Esophagus muscularis mucosa (tissue), 4 donors: ENCODE data around the gene ITPRID2. TPM values are rescaled to one million over a fixed set of nuclear protein-coding genes. Genes with fewer than 3 reads are reported as not detected.
A peak's percentile ranks its signal among the peaks of the same experiment; 100 is the strongest.

Experiments used
- DNase-seq: peaks from one replicate; pipeline ENCODE4 v3.0.0-alpha.2; 2017; ENCODE audit errors: extremely low spot score
- H3K27ac ChIP-seq, 4 donors: fragments of 200-600 bp; sonication (generic); replicated peaks in 1 of 4; 1 replicate in 3 of 4; 2 replicates in 1 of 4; pipeline ENCODE4 v1.5.1; 2016 to 2019; ENCODE audit warnings: mild to moderate bottlenecking in 1 of 4
- H3K27me3 ChIP-seq, 4 donors: fragments of 200-600 bp; sonication (generic); one replicate each; pipeline versions ENCODE4 v1.5.1 to v1.6.0; 2016 to 2019
- H3K36me3 ChIP-seq, 4 donors: fragments of 200-600 bp; sonication (generic); one replicate each; pipeline ENCODE4 v1.5.1; 2016 to 2019
- H3K4me1 ChIP-seq, 4 donors: fragments of 200-600 bp; sonication (generic); one replicate each; pipeline ENCODE4 v1.5.1; 2016 to 2019
- H3K4me3 ChIP-seq, 4 donors: fragments of 200-600 bp; sonication (generic); 1 replicate in 2 of 4; 2 replicates in 2 of 4; pipeline ENCODE4 v1.5.1; 2016 to 2019; ENCODE audit warnings: mild to moderate bottlenecking in 4 of 4, moderate library complexity in 1 of 4
- H3K9me3 ChIP-seq, 4 donors: fragments of 200-600 bp; sonication (generic); 1 replicate in 3 of 4; 2 replicates in 1 of 4; pipeline ENCODE4 v1.5.1; 2016 to 2019
- CTCF ChIP-seq, 3 experiments: fragments of 200-600 bp in 2 of 3; fragments of 450-650 bp in 1 of 3; sonication (generic) in 2 of 3; IDR thresholded peaks; one replicate each; pipeline ENCODE4 v1.5.1; 2017 to 2019; ENCODE audit warnings: antibody characterized with exemption in 3 of 3, mild to moderate bottlenecking in 2 of 3, moderate library complexity in 1 of 3
- EP300 ChIP-seq: sonication (generic); formaldehyde crosslinking; IDR thresholded peaks from one replicate; pipeline ENCODE4 v1.6.1; 2017; ENCODE audit warnings: antibody characterized with exemption
- POLR2A ChIP-seq: fragments of 450-650 bp; IDR thresholded peaks from one replicate; pipeline ENCODE4 v1.6.1; 2017; ENCODE audit warnings: antibody characterized with exemption, moderate library complexity, mild to moderate bottlenecking, low read depth
- POLR2AphosphoS5 ChIP-seq, 2 donors: sonication (generic); formaldehyde crosslinking; IDR thresholded peaks; one replicate each; pipeline ENCODE4 v1.6.1; 2017; ENCODE audit warnings: antibody characterized with exemption in 2 of 2
- WGBS: methylation state at CpG from one replicate; pipeline ENCODE4 v1.1.5; 2018; 5-methylcytosine and 5-hydroxymethylcytosine counted together
- intact Hi-C: fragments of 100-400 bp; cut with DNase I; formaldehyde crosslinking; loops from one replicate; pipeline ENCODE4 v1.15.1; 2023
- total RNA-seq, 4 donors: library from RNA; depleted of rRNA; stranded (reverse); fragments of >200 nt; gene quantifications; one replicate each; pipeline versions ENCODE4 v1.1.0 to v1.2.1, GENCODE V29; 2016

ITPRID2 gene
- total RNA-seq, 4 donors from 2014 or later = 98.6 to 113 (median 103) TPM

- no peak for DNase-seq
- intact Hi-C loops = no loop called here
- no peak for TF ChIP-seq POLR2AphosphoS5 (IDR thresholded peaks at IDR 0.05)
- no peak for TF ChIP-seq EP300
- TF ChIP-seq POLR2A = no peak
- TF ChIP-seq CTCF (IDR thresholded peaks at IDR 0.05) = no peak
- no peak overlapping the region for H3K4me3 ChIP-seq
- no peak overlapping the region for H3K27ac ChIP-seq
- WGBS = 63% methylated on average over 4 of the region's 4 CpGs
- H3K27me3 ChIP-seq = no peaks in the 10 kb centered on the region
- peaks cover 3 to 14% (median 9%) of the 10 kb centered on the region in 4 donors for H3K4me1 ChIP-seq
- H3K9me3 ChIP-seq = no peaks in the 10 kb centered on the region
- H3K36me3 ChIP-seq = no peaks in the 10 kb centered on the region
Observed at GRCh38 chr2:181886192-181886591, 5.3 kb upstream of the ITPRID2 start.

GRCh38 chr2:181887045-181887444 lies 4.5 kb upstream of the ITPRID2 start:
- H3K27me3 ChIP-seq = no peaks in the 10 kb centered on the region
- no peak overlapping the region for H3K4me3 ChIP-seq
- intact Hi-C loops = no loop called here
- H3K27ac ChIP-seq = no peak overlapping the region
- DNase-seq = no peak
- H3K9me3 ChIP-seq = no peaks in the 10 kb centered on the region
- WGBS = 77% methylated on average over 2 of the region's 2 CpGs
- H3K36me3 ChIP-seq = no peaks in the 10 kb centered on the region
- TF ChIP-seq CTCF (IDR thresholded peaks at IDR 0.05) (no peak), EP300 (no peak), POLR2AphosphoS5 (IDR thresholded peaks at IDR 0.05) (no peak), POLR2A (no peak)
- peaks cover 3 to 15% (median 9%) of the 10 kb centered on the region in 4 donors for H3K4me1 ChIP-seq

GRCh38 chr2:181889776-181890175 lies 1.8 kb upstream of the ITPRID2 start:
- Histone ChIP-seq H3K4me1 (peaks cover 10 to 33% (median 27%) of the 10 kb centered on the region in 4 donors), H3K9me3 (no peaks in the 10 kb centered on the region), H3K27me3 (no peaks in the 10 kb centered on the region), H3K27ac (peak overlapping the region in 1 of 4 donors; percentile 95), H3K36me3 (no peaks in the 10 kb centered on the region), H3K4me3 (no peak overlapping the region)
- no peak for TF ChIP-seq POLR2AphosphoS5 (IDR thresholded peaks at IDR 0.05)
- no peak for TF ChIP-seq POLR2A
- no peak for TF ChIP-seq CTCF (IDR thresholded peaks at IDR 0.05)
- no peak for TF ChIP-seq EP300
- intact Hi-C loops = no loop called here
- no peak for DNase-seq

GRCh38 chr2:181890271-181890670 lies 1.3 kb upstream of the ITPRID2 start:
- Histone ChIP-seq H3K9me3 (no peaks in the 10 kb centered on the region), H3K27ac (peak overlapping the region in 1 of 4 donors; percentile 95), H3K4me1 (peaks cover 15 to 38% (median 32%) of the 10 kb centered on the region in 4 donors), H3K36me3 (no peaks in the 10 kb centered on the region), H3K27me3 (no peaks in the 10 kb centered on the region), H3K4me3 (no peak overlapping the region)
- intact Hi-C loops = no loop called here
- 77% methylated on average over 2 of the region's 2 CpGs for WGBS
- TF ChIP-seq POLR2AphosphoS5 (IDR thresholded peaks at IDR 0.05) (no peak), EP300 (no peak), CTCF (IDR thresholded peaks at IDR 0.05) (no peak), POLR2A (no peak)
- DNase-seq = no peak
